Germinal center (tissue), 1 donor: ENCODE results near the gene AJAP1.

ENCODE experiments used
- DNase-seq: peaks from one replicate; pipeline ENCODE4 v3.0.0; 2012; ENCODE audit warnings: mixed read lengths, low spot score

The AJAP1 gene

GRCh38 chr1:4701276-4701675, 46.9 kb downstream of the AJAP1 start:
- DNase-seq = no peak

GRCh38 chr1:4702464-4702863, 48.1 kb downstream of the AJAP1 start:
- DNase-seq = no peak

GRCh38 chr1:4702932-4703331, 48.5 kb downstream of the AJAP1 start:
- no peak for DNase-seq

- DNase-seq = no peak
These were observed 49.2 kb downstream of the AJAP1 start for GRCh38 chr1:4703646-4704045.

- DNase-seq = no peak
These were observed 54.6 kb downstream of the AJAP1 start for GRCh38 chr1:4708840-4709507.

DNA sequence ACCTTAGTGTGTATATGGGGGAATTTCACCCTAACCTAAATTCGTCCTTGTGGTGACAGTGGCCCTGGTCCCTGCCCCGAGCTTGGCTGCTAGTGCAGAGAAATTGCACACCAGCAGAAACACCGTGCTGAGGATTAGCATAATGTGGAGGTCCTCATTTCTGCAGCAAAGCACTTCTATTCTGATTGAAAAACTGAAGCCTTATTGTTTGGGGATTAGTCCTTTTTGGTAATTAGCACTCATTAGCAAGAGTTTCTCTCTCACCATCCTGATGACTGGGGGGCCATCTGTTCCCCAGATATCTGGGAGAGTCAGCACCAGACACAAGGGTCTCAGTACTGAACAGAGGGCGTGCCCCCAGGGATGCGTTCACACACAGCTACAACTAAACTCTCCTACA, 55.2 kb downstream of the AJAP1 start:
- DNase-seq = no peak

GRCh38 chr1:4710592-4711415, 56.4 kb downstream of the AJAP1 start:
- no peak for DNase-seq

DNA sequence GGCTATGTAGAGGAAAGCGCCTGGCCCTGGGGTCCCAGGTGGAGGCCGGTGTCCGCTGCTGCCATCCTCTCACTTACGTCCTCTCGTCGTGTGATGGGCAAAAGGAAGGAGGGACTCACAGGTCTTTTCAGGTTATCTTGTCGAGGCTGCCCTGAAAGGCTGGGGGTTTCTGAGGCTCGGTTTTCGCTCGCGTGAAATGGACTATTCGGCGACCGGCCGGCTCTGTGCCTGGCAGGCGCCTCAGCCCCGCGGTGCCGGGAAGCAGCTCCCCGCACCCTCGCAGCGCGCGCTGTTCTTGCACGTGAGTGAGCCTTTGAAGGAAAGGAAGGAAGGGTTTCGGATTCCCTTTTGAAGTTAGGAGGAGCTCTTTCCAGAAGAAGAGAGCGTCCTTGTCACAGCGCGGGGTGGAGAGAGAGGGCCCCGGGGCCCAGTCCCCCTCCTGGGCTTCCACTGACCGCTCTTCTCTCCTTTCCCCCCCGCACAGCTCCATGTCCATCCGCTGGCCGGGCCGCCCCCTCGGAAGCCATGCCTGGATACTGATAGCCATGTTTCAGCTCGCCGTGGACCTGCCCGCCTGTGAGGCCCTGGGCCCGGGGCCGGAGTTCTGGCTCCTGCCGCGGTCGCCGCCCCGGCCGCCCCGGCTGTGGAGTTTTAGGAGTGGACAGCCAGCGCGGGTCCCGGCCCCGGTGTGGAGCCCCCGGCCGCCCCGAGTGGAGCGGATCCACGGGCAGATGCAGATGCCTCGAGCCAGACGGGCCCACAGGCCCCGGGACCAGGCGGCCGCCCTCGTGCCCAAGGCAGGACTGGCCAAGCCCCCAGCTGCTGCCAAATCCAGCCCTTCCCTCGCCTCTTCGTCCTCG, 57.2 kb downstream of the AJAP1 start:
- DNase-seq = no peak

DNA sequence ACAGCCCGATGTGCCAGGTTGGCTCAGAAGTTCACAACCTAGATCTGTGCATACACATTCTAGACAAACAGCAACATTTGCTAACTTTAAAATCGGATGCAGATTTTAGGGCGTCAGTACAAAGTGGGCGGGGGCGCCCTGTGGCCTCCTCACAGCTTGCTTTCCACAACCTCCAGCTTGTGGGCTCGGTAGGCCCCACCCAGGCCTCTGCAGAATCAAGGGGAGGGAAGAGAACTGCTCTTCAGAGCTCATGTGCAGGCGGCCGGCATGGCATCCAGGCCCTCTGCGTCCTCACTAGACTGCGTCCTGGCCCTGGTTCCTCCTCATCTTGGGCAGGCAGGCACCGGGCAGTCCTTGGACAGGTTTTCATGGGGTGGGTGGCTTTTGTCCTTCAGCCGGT, 59.3 kb downstream of the AJAP1 start:
- DNase-seq = no peak

GRCh38 chr1:4716406-4716805, 62.0 kb downstream of the AJAP1 start:
- no peak for DNase-seq

GRCh38 chr1:4718071-4718470, 63.7 kb downstream of the AJAP1 start:
- no peak for DNase-seq

- no peak for DNase-seq
These were observed 68.7 kb downstream of the AJAP1 start for GRCh38 chr1:4723106-4723505.

- DNase-seq = no peak
These were observed 69.6 kb downstream of the AJAP1 start for GRCh38 chr1:4724001-4724400.

DNA sequence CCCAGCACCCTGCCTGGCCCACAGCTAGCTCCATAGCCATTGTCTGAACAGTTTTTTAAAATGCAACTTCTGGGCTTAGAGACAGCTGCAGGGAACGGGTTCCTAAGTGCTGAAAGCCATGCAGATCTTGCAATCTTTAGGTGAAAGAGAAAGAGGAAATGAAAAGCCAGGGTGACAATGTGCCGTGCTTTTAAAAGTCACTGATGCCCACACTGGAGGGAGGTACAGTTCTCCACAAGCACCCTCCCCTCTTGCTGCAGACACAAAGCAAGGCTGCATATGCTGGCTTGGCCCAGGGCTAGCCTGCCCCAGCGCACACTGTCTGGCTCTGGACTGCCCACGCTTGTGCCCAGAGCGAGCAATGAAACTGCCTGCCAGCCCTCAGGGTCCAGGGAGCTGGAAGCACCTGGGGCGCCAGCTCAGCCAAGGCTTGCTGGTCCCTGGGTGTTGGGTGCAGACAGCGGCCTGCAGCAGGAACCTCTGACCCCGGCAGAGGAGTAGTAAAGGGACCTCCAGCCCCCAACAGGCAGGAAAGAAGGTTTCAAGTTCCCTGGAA, 70.4 kb downstream of the AJAP1 start:
- no peak for DNase-seq

DNA sequence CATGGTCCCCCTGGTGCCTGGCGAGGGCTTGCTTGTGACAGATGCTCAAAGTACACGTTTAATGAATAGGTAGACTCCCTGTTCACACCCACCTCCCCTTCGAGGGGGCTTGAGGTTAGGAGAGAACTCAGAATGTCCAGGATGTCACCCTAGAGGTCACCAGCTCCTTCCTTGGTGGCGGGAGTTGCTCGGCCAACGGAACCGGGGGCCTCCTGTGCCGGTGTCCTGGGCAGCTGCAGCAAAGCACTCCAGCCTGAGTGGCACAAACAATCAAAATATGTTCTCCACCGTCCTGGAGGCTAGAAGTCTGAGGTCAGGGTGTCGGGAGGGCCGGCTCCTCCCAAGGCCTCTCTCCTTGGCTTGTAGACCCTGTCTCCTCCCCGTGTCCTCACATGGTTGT, 71.0 kb downstream of the AJAP1 start:
- DNase-seq = no peak

GRCh38 chr1:4726620-4727341, 72.4 kb downstream of the AJAP1 start:
- no peak for DNase-seq

DNA sequence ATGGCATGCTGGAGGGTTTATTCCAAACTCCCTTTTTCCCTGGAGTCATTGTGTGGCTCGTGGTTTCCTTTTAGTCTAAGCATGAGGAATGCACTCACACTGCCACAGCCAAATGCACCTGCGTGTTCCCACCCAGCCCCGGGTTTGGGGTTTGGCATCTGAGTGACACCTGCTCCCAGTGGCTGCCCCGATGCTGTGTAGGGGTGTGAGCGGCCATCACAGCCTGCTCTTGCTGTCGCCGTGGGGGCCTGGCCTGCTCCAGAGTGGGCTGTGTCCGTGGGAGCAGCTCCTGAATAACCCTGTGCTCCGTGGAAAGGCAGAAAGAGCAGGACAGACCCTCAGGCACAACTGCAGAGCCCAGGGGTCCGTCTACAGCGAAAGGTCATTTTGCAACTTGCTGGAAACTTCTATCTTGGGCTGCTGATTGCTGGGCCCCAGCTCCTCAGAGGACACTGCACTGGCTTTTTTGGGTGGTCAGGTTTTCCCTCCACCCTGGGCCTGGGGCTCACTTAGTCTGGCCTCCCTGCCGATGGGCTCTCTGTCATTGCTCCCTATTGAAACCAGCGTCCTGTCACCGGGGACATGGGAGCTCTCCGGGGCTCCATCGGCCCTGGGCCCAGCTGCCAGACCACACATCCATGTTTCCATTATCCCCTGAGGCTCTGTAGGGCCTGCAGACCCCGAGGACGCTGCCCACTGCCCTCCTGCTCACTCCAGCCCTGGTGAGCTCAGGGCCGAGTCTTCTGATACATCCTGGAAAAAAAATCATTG, 74.1 kb downstream of the AJAP1 start:
- DNase-seq = no peak

GRCh38 chr1:4729090-4729471, 74.7 kb downstream of the AJAP1 start:
- no peak for DNase-seq

DNA sequence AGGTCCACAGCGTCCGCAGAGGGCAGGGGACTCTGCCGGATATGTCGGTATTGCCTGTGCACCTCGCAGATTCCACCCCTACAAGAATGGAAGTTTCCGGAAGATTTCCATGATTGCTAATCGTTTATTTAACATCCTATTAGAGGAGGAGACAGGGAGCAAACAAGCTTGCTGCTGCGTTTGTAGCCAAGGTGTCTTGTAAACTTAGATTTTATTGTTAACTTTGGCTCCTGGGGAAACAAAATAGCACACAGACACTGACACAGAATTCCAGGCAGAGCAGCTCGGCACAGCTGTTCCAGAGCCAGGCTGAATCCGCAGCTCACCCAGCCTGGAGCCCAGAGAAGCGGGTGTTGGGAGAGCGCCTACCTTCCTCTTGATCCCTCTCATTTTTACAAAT, 75.7 kb downstream of the AJAP1 start:
- DNase-seq = no peak

- DNase-seq = no peak
These were observed 79.2 kb downstream of the AJAP1 start for GRCh38 chr1:4733446-4734177.
